GM18870 (cell line): ENCODE data around the gene CISD3.

ENCODE experiments used
- ATAC-seq: cut with Tn5 transposase; IDR thresholded peaks from one replicate; pipeline ENCODE4 v1.9.1; 2021; ENCODE audit warnings: moderate library complexity; ENCODE audit not compliant: unreplicated experiment

CISD3 gene

DNA sequence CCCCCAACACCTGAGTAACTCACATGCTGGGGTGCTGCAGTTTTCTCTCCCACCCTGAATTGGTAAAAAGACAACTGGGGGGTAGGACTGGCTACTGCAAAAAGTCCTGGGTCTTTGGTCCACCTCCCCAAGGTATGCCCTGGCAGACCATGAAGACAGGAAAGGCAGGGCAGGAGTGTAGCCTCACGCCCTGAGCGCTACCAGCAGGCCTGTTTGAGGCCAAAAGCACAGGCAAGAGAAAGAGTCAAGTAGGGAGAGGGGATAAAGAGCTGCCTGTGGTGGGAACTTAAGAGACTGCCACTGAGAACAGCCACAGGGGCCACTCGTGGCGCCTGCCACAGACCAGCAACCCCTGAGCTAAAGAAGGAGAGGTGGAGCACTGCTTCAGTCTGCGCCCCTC, 36.2 kb downstream of the CISD3 start:
- no peak for ATAC-seq

DNA sequence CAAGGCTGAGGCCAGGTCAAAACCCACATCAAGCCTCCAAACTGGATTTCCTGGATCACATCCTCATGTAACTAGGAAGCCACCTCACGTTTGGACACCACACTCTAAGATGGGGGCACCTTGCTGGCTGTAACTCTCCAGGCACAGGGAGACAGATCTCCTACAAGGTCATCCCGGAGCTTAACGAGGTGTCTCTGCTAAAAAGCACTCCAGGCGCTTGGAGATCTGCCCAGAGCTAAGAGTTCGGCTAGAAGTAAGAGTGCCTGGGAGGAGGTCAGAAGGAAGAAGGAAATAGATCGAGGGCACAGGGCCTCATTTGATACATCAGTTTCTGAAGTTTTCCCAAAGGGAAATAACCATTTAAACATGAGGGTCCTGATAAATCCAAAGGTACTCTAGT, 38.3 kb downstream of the CISD3 start:
- no peak for ATAC-seq

DNA sequence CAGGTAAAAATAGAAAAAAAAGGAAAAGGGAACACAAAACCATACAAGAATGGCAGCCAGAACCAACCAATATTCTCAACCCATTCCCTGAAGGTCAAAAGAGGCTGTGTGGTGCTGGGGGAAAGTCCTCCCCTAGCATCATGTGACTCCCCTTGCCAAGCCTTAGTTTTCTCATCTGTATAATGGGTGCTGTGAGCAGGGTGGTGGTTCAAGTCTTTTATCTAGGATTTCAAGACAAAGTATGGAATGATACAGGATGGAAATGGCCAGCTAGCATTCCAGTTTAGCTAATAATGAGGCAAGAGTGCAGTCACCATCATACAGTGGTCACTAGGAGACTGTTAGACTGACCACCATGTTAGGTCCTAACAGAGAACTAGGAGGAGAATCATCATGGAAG, 43.1 kb downstream of the CISD3 start:
- no peak for ATAC-seq

DNA sequence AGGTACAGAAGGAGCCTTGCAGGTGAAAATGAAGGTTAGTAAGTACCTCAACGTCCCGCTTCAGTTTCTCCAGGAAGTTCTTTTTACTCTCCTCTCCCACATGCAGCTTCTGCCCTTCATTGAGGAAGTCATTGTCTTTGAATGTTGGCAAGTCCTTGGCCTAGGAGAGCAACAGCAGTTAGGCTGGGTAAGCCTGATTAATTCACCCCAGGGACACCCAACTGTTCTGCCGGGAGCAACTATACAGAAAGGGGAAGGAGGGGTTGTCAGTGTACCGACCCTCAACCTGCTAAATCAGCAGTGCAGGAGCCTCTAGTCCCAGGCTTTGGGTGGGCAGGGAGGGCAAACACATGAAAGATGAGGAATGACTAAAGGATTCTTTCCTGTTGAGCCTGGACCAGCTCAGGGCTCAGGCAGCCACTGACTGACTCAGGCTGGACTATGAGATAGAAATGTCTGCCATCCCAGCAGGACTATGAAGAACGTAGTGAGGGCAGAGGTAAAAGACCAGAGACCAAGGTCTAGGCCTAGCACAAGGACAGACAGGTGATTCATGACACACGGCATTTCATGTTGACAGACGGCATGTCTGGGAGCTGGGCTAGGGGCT, 47.6 kb downstream of the CISD3 start:
- ATAC-seq, result no peak

- ATAC-seq, result no peak
Observed at GRCh38 chr17:38779965-38780752, 50.0 kb downstream of the CISD3 start.

DNA sequence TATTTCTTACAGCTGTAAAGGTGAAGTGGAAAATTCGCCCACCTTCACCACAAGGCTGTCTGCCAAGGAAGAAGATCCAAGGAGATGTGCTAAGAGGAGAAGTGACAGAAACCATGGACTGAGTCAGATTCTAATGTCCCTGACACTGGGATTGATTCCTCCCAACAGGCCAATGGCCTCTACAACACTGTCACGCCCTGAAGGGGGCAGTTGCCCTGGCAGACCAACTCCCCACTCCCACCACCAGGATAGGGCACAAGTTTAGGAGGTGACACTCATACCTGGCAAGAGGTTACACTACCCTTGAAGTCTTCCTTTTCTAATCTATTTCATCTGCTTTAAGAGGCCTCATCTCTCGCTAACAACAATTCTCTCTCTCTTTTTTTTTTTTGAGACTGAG, 53.1 kb downstream of the CISD3 start:
- ATAC-seq, result no peak
